Peyer's patch (tissue), 4 donors: ENCODE data around the gene SIRT6.

ENCODE experiments used
- POLR2A ChIP-seq, 2 donors: fragments of 450-650 bp; IDR thresholded peaks; one replicate each; pipeline ENCODE4 v1.5.1; 2017; ENCODE audit warnings: antibody characterized with exemption in 2 of 2, mild to moderate bottlenecking in 2 of 2, moderate library complexity in 2 of 2
- TF ChIP-seq, protein P1 (sequence below), 6 experiments: fragments of 450-650 bp in 4 of 6; fragments of 200-600 bp in 2 of 6; sonication (generic) in 1 of 6; IDR thresholded peaks; one replicate each; pipeline ENCODE4 v1.5.1; 2017 to 2019; ENCODE audit warnings: antibody characterized with exemption in 6 of 6, mild to moderate bottlenecking in 3 of 6, moderate library complexity in 1 of 6

DNA sequence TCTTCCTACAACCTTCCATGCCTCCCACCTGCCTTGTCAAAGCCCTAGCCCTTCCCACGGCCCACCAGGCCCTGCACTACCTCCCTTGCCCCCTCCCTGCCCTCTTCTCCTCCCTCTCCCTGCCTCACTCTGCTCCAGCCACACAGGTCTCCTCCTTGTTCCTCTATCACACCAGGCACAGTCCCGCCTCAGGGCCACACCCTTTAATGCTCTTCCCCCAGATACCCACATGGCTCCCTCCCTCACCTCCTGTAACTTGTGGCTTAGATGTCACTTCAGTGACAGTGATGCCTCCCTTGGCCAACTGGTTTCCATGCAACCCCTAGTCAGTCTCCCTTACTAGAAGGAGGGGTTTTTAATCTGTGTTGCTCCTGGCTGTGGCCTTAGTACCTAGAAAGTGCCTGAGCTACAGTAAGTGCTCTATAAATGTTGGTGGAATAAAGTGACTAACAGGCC is 1.3 kb downstream of the SIRT6 start:
- TF ChIP-seq, protein P1, sequence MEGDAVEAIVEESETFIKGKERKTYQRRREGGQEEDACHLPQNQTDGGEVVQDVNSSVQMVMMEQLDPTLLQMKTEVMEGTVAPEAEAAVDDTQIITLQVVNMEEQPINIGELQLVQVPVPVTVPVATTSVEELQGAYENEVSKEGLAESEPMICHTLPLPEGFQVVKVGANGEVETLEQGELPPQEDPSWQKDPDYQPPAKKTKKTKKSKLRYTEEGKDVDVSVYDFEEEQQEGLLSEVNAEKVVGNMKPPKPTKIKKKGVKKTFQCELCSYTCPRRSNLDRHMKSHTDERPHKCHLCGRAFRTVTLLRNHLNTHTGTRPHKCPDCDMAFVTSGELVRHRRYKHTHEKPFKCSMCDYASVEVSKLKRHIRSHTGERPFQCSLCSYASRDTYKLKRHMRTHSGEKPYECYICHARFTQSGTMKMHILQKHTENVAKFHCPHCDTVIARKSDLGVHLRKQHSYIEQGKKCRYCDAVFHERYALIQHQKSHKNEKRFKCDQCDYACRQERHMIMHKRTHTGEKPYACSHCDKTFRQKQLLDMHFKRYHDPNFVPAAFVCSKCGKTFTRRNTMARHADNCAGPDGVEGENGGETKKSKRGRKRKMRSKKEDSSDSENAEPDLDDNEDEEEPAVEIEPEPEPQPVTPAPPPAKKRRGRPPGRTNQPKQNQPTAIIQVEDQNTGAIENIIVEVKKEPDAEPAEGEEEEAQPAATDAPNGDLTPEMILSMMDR (IDR thresholded peaks at IDR 0.05), result no peak
- no peak for TF ChIP-seq POLR2A (IDR thresholded peaks at IDR 0.05)
